Choroid plexus epithelial cell (primary cell): ENCODE data around the gene MRPL28.
"Not testable (repeated sequence)": the region's sequence is repeated elsewhere in the genome, so short reads cannot be mapped to it uniquely, and the experiment has no call there.

Source experiments
- DNase-seq: peaks from one replicate; pipeline ENCODE4 v3.0.0-alpha.2; 2010; ENCODE audit warnings: low read depth
- H3K4me3 ChIP-seq: 2 replicates; pipeline ENCODE4 v1.5.1; 2011; ENCODE audit warnings: low read depth, mild to moderate bottlenecking, control low read depth, low read length, moderate library complexity
- TF ChIP-seq, protein P1 (sequence below): conservative IDR thresholded peaks from 2 replicates; pipeline ENCODE4 v1.5.1; 2011; ENCODE audit warnings: low read depth, mild to moderate bottlenecking, control low read depth, inconsistent platforms, low read length, moderate library complexity

Gene MRPL28

DNA sequence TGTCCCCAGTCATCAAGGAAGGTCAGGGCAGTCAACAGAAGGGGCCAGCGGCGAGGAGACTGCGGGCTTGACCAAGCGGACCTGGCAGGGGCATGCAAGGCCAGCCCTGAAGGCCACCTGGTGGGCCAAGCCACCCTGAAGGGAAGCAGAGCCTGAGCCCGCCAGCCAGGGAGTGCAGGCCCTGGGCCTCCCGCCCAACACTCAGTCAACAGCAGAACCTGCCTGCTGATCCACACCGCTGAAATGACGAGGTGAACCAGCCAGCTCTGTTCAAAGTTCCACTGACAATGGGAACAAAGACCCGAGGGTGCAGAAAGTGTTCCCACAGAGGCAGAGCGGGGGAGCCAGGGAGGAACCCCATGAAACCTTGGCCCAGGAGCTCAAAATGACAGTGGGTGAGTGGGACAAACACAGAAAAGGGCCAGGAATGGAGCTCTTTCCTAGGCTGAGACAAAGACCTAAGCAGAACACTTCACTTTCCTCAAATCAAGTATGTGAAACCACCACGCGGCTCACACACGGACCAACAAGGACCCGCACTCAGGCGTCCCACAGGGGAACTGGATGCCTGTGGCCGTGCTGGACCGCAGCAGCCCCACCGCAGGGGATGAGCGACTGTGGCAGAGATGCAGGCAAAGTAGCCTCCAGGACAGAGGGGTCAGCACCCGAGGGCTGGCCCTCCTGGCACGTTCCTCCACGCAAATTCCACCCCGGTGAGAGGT, 29.8 kb downstream of the MRPL28 start:
- H3K4me3 ChIP-seq, result no peak overlapping the region
- TF ChIP-seq, protein P1, sequence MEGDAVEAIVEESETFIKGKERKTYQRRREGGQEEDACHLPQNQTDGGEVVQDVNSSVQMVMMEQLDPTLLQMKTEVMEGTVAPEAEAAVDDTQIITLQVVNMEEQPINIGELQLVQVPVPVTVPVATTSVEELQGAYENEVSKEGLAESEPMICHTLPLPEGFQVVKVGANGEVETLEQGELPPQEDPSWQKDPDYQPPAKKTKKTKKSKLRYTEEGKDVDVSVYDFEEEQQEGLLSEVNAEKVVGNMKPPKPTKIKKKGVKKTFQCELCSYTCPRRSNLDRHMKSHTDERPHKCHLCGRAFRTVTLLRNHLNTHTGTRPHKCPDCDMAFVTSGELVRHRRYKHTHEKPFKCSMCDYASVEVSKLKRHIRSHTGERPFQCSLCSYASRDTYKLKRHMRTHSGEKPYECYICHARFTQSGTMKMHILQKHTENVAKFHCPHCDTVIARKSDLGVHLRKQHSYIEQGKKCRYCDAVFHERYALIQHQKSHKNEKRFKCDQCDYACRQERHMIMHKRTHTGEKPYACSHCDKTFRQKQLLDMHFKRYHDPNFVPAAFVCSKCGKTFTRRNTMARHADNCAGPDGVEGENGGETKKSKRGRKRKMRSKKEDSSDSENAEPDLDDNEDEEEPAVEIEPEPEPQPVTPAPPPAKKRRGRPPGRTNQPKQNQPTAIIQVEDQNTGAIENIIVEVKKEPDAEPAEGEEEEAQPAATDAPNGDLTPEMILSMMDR, result no peak
- DNase-seq, result no peak

DNA sequence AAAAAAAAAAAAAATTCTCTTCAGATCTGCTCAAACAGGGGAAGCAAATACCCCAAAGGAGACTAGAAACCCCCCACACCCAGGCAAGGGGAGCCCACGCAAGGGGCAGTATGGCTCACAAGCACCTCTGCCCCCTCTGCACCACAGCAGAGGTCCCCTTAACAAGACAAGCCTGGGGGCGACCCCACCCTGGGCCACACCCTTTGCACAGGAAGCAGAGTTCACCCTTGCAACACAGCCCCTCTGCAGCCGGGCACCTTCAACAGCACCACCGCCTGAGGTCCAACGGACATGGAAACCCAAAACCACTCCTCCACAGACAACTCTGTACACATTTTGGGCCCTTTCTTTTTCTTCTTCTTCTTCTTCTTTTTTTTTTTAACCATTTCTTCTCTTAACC, 30.7 kb downstream of the MRPL28 start:
- TF ChIP-seq, protein P1, result no peak
- H3K4me3 ChIP-seq, result no peak overlapping the region
- no peak for DNase-seq

DNA sequence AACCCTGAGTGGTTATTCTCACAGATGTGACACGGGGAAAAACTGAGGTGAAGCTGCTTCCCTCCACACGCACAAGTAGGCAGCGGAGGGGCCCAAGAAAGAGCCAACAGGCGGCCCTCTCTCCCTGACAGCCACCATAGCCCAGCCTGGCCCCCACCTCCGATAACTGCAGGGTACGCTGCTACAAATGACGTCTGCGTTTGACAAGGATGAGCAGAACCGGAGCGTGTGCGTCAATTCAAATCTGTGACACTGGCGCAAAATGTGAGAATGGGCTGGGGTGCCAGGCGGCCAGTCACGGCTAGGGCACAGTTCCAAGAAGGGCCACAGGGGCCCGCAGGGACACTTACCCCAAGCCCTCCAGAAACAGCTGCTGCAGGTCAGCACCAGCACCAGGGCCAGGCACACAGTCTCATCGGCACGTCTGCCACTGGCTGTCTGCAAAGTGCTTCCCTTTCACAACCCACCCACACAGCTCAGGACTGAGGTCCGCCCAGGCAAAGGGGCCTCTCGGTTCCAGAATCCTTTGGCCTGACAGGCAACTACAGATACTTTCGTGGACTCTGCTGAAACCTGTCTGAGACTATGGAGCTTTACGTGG, 32.3 kb downstream of the MRPL28 start:
- TF ChIP-seq, protein P1, result no peak
- DNase-seq, result no peak
- H3K4me3 ChIP-seq, result no peak overlapping the region

DNA sequence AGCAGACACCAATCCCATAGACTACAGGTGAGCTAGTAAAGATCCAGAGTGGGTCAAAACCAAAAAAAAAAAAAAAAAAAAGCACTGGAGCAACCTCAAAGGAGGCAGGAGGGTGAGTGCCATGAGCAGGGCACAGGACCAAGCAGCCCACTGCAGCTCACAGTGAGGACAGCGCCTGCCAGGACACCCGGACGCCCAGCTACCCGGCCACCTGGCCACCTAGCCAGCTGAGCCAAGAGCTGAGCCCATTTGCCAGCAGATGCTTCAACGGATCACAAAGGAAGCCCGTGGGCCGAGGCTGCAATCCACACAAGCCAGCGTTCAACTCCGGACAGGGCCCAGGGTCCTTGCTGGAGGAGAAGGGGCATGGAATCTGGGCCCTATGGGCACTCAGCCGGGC, 32.9 kb downstream of the MRPL28 start:
- no peak for DNase-seq
- TF ChIP-seq, protein P1, result no peak
- H3K4me3 ChIP-seq, result no peak overlapping the region

DNA sequence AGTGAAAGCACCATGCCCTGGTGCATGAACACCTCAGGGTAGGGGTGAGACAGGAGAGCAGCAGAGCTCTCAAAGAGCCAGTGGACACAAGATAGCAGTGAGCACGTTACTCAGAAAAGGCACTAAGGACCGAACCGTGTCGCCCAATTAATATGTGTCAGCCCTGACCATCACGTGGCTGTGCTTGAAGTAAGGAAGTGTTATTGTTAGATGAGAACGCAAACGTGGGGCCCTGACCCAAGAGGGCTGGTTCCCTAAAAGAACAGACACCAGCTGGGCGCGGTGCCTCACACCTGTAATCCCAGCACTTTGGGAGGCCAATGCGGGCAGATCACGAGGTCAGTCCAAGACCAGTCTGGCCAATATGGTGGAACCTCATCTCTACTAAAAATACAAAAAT, 34.1 kb downstream of the MRPL28 start:
- DNase-seq, result no peak
- H3K4me3 ChIP-seq, result no peak overlapping the region
- TF ChIP-seq, protein P1, result no peak

DNA sequence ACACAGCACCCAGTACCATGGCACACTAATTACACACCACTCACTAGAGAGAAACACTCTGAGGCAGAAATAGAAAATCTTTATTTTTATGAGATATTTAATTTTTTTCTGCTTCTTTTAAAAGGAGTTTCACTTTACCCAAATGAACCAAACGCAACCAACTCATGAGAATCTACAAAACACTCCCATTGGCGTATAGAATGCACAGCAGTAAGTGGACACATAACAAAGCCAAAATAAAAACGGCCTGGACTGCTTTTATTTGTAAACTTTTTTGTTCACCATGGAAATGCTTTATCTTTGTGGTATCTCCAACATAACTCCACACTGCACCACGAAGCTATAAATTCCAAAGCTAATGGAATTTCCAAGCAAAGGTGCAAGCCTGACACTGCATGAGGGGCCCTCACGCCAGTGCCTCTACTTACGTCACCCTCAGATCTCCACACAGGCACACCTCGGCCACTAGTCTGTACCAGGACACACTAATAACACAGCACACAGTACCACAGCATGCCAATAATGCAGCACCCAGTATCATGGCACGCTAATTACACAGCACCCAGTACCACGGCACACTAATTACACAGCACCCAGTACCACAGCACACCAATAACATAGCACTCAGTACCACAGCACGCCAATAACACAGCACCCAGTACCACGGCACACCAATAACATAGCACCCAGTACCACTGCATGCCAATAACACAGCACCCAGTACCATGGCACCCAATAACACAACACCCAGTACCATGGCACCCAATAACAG, 35.3 kb downstream of the MRPL28 start:
- DNase-seq, H3K4me3 ChIP-seq: not testable (repeated sequence)

DNA sequence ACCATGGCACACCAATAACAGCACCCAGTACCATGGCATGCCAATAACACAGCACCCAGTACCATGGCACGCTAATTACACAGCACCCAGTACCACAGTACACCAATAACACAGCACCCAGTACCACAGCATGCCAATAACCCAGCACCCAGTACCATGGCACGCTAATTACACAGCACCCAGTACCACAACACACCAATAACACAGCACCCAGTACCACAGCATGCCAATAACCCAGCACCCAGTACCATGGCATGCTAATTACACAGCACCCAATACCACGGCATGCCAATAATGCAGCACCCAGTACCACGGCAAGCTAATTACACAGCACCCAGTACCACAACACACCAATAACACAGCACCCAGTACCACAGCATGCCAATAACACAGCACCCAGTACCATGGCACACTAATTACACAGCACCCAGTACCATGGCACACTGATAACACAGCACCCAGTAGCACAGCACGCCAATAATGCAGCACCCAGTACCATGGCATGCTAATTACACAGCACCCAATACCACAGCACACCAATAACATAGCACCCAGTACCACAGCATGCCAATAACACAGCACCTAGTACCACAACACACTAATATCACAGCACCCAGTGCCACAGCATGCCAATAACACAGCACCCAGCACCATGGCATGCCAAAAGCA, 36.0 kb downstream of the MRPL28 start:
- not testable (repeated sequence) for DNase-seq, H3K4me3 ChIP-seq
